ENCODE measurements around the gene BIVM. TPM values are rescaled to one million over a fixed set of nuclear protein-coding genes. Genes with fewer than 3 reads are reported as not detected.
"Not testable (repeated sequence)": the region's sequence is repeated elsewhere in the genome, so short reads cannot be mapped to it uniquely, and the experiment has no call there.

The BIVM gene
- 10 to 100 TPM; 40.5 to 69.1 (median 50.2) TPM for polyA plus RNA-seq (ENCODE audit: insufficient read length in 4 of 4)

- DNase-seq (ENCODE audit: low read depth in 4 of 4, low spot score in 3 of 4) = peak; percentile 81 to 87 (median 83)
Measured at GRCh38 chr13:102798581-102799425, at the start of gene BIVM, which contains the start of gene POGLUT2. Gene BIVM, plus strand, starts transcription at chr13:102799119. Its CDS starts 8,149 bp downstream, at chr13:102807268. Gene POGLUT2, minus strand, starts transcription at chr13:102798976. Its CDS starts 306 bp downstream, at chr13:102798670.

GRCh38 chr13:102751886-102752285, 47.0 kb upstream of the BIVM start:
- DNase-seq (ENCODE audit: low read depth in 4 of 4, low spot score in 3 of 4) = no peak

GRCh38 chr13:102757006-102757405, 41.9 kb upstream of the BIVM start:
- no peak for DNase-seq (ENCODE audit: low read depth in 4 of 4, low spot score in 3 of 4)

- no peak for DNase-seq (ENCODE audit: low read depth in 4 of 4, low spot score in 3 of 4)
Measured at GRCh38 chr13:102758842-102759241, 40.1 kb upstream of the BIVM start.

- DNase-seq (ENCODE audit: low read depth in 4 of 4, low spot score in 3 of 4) = no peak
Measured at GRCh38 chr13:102761071-102761470, 37.8 kb upstream of the BIVM start.

- no peak for DNase-seq (ENCODE audit: low read depth in 4 of 4, low spot score in 3 of 4)
Measured at GRCh38 chr13:102763741-102764140, 35.2 kb upstream of the BIVM start.

GRCh38 chr13:102768909-102769308, 30.0 kb upstream of the BIVM start:
- no peak for DNase-seq (ENCODE audit: low read depth in 4 of 4, low spot score in 3 of 4)

GRCh38 chr13:102769679-102770078, 29.2 kb upstream of the BIVM start:
- no peak for DNase-seq (ENCODE audit: low read depth in 4 of 4, low spot score in 3 of 4)

- no peak for DNase-seq (ENCODE audit: low read depth in 4 of 4, low spot score in 3 of 4)
Measured at GRCh38 chr13:102770435-102770834, 28.5 kb upstream of the BIVM start.

GRCh38 chr13:102771298-102772041, 27.4 kb upstream of the BIVM start:
- DNase-seq (ENCODE audit: low read depth in 4 of 4, low spot score in 3 of 4) = no peak

- DNase-seq (ENCODE audit: low read depth in 4 of 4, low spot score in 3 of 4) = no peak
Measured at GRCh38 chr13:102772042-102772425, 26.9 kb upstream of the BIVM start.

GRCh38 chr13:102773441-102774213, 25.3 kb upstream of the BIVM start, which contains the start of gene TEX30:
Gene TEX30, minus strand, starts transcription at chr13:102773786. Its CDS starts 3,760 bp downstream, at chr13:102770026.
- peak; percentile 60 to 76 (median 67) for DNase-seq (ENCODE audit: low read depth in 4 of 4, low spot score in 3 of 4)

GRCh38 chr13:102774214-102774568, 24.7 kb upstream of the BIVM start:
- no peak for DNase-seq (ENCODE audit: low read depth in 4 of 4, low spot score in 3 of 4)

GRCh38 chr13:102774591-102775520, 24.1 kb upstream of the BIVM start:
- no peak for DNase-seq (ENCODE audit: low read depth in 4 of 4, low spot score in 3 of 4)

GRCh38 chr13:102776271-102776670, 22.6 kb upstream of the BIVM start:
- no peak for DNase-seq (ENCODE audit: low read depth in 4 of 4, low spot score in 3 of 4)

GRCh38 chr13:102777736-102778135, 21.2 kb upstream of the BIVM start:
- no peak for DNase-seq (ENCODE audit: low read depth in 4 of 4, low spot score in 3 of 4)

GRCh38 chr13:102779436-102780159, 19.3 kb upstream of the BIVM start:
- no peak for DNase-seq (ENCODE audit: low read depth in 4 of 4, low spot score in 3 of 4)

- not testable (repeated sequence) for DNase-seq (ENCODE audit: low read depth in 4 of 4, low spot score in 3 of 4)
Measured at GRCh38 chr13:102780656-102781055, 18.3 kb upstream of the BIVM start.

- no peak for DNase-seq (ENCODE audit: low read depth in 4 of 4, low spot score in 3 of 4)
Measured at GRCh38 chr13:102781591-102781990, 17.3 kb upstream of the BIVM start.

Measured in left renal pelvis (tissue), 4 donors.